HG03280 (cell line): Measurements from ENCODE around the gene SYNGR1.
"Not testable (repeated sequence)": the region's sequence is repeated elsewhere in the genome, so short reads cannot be mapped to it uniquely, and the experiment has no call there.

Experiments used
- ATAC-seq: cut with Tn5 transposase; IDR thresholded peaks from one replicate; pipeline ENCODE4 v1.9.1; 2021; ENCODE audit warnings: mild to moderate bottlenecking, moderate library complexity; ENCODE audit not compliant: unreplicated experiment

SYNGR1 gene

DNA sequence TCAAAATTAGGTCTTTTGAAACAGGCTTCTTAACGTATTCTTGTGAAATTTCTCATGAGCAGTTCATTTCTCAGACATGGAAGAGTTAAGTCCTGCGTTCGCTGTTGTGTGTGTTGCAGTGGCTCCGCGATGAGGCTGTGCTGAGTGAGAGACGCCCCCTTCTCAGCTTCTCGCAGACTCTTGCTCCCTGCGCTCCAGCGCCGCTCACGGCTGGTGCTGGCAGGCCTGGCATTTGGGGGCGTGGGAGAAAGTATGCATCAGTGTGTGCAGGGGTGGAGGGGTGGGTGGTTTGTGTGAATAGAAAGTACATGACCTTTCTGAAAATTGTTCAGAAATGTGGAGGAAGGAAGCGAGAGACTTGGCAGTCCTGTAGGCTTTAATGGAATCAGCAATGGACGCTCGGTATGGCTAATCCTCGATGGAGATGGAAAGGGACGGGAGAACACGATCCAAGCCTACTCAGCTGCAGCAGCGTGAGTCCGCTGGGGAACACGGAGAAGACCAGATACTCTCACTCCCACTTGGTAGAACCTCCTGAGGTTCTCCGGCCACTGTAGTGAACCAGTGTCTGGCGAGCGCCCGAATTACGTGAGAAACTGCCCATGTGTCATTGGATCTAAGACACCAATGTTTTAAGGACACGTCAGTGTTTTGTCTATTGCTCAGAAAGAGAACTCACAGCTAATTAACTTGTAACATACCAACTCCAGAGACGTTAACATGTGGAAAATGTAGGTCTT, 55.7 kb downstream of the SYNGR1 start:
- ATAC-seq: no peak

DNA sequence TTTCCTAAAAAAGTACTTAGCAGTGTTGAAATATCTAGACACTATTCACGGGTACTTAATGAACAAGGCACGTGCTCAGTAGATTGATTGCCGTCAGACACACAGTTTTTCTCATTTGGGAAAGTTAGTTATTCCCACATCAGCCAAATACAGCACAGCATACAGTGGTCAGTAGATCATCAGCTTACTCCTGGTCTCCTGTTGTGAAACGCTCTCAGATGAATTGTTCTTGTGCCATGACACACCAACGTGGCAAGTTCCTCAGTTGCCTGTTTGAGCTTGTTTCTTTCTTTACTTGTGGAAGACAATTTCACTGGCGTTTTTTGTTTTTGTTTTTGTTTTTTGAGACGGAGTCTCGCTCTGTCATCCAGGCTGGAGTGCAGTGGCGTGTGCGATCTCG, 58.4 kb downstream of the SYNGR1 start:
- ATAC-seq: no peak

- no peak for ATAC-seq
These were observed 59.0 kb downstream of the SYNGR1 start for GRCh38 chr22:39408807-39409206.

- no peak for ATAC-seq
These were observed 59.8 kb downstream of the SYNGR1 start for GRCh38 chr22:39409516-39410029.

DNA sequence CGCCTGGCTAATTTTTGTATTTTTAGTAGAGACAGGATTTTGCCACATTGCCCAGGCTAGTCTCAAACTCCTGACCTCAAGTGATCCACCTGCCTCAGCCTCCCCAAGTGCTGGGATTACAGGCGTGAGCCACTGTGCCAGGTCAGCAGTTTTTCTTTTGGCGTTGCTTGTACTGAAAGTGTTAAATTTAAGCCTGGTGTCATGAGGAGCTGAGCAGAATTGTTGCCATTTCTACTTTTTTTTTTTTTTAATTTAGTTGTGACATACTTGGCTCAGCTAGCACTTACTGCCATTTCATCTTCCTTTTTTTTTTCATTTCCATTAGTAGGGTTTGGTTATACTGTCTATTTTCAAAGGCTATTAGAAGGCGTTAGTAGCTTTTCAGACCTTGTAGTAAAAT, 60.5 kb downstream of the SYNGR1 start:
- ATAC-seq: no peak

GRCh38 chr22:39411828-39412365, 62.1 kb downstream of the SYNGR1 start:
- not testable (repeated sequence) for ATAC-seq

DNA sequence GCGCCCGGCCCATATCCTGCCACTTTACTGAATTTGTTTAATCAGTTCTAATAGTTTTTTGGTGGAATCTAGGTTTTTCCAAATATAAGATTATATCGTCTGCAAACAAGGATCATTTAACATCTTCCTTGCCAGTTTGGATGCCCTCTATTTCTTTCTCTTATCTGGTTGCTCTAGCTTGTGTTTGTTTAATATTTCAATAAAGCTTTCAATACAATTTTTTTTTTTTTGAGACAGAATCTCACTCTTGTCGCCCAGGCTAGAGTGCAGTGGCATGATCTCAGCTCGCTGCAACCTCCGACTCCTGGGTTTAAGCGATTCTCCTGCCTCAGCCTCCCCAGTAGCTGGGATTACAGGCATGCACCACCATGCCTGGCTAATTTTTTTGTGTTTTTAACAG, 63.4 kb downstream of the SYNGR1 start:
- ATAC-seq: not testable (repeated sequence)

GRCh38 chr22:39414377-39414776, 64.6 kb downstream of the SYNGR1 start:
- no peak for ATAC-seq

- ATAC-seq: no peak
These were observed 65.1 kb downstream of the SYNGR1 start for GRCh38 chr22:39414886-39415285.

DNA sequence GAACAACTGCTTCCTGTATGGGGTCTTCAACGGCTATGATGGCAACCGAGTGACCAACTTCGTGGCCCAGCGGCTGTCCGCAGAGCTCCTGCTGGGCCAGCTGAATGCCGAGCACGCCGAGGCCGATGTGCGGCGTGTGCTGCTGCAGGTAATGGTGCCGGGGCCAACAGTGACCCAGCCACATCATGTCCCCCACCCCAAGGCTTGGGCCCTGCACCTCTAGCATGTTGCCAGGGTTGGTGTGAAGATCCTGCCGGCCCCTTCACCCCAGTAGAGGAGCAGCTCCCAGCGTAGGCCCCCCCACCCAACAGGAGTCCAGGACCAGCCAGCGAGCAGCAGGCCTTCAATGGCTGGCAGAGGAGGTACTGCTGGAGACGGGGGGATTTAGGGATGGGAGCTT, 65.7 kb downstream of the SYNGR1 start:
- ATAC-seq: no peak

GRCh38 chr22:39416319-39416718, 66.5 kb downstream of the SYNGR1 start:
- ATAC-seq: no peak

DNA sequence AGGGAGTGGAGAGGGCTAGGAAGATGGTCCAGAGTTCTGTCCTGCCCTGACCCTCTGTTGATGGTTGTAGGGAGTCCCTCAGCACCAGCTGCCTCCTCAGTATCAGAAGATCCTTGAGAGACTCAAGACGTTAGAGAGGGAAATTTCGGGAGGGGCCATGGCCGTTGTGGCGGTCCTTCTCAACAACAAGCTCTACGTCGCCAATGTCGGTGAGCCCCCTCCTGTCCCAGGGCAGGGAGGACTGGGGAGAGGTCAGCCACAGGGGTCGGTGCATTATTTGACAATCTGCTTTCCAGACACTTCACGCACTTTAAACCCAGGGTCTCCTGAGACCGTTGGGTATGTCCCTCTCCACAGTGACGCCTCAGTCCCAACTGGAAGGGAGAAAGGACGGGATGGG, 67.8 kb downstream of the SYNGR1 start:
- no peak for ATAC-seq

GRCh38 chr22:39418696-39419095, 68.9 kb downstream of the SYNGR1 start:
- no peak for ATAC-seq

GRCh38 chr22:39419096-39419495, 69.3 kb downstream of the SYNGR1 start:
- no peak for ATAC-seq

GRCh38 chr22:39419911-39420310, 70.1 kb downstream of the SYNGR1 start:
- no peak for ATAC-seq

- ATAC-seq: no peak
These were observed 71.9 kb downstream of the SYNGR1 start for GRCh38 chr22:39421691-39422090.

DNA sequence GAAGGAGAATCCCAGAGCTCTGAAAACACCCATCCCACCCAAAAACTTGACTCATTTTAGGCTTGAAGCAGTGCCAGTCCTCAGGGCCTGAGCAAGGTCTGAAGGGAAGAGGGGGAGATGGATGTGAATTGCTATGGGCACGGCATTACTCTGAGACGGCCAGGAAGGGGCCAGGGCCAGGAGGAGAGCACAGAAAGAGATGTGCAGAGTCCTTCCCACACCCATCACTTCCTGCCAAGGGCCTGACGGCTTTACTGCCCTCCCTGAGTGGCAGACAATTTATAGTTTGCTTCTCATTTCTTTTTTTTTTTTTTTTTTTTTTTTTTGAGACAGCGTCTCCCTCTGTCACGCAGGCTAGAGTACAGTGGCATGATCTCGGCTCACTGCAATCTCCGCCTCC, 72.3 kb downstream of the SYNGR1 start:
- no peak for ATAC-seq

GRCh38 chr22:39422721-39423120, 72.9 kb downstream of the SYNGR1 start:
- no peak for ATAC-seq

- ATAC-seq: no peak
These were observed 74.2 kb downstream of the SYNGR1 start for GRCh38 chr22:39423976-39424375.

GRCh38 chr22:39426380-39427043, 76.7 kb downstream of the SYNGR1 start:
- ATAC-seq: no peak

GRCh38 chr22:39427751-39428596, 78.2 kb downstream of the SYNGR1 start:
- ATAC-seq: no peak
